ENCODE results near the gene ATP6V0E2.

DNA sequence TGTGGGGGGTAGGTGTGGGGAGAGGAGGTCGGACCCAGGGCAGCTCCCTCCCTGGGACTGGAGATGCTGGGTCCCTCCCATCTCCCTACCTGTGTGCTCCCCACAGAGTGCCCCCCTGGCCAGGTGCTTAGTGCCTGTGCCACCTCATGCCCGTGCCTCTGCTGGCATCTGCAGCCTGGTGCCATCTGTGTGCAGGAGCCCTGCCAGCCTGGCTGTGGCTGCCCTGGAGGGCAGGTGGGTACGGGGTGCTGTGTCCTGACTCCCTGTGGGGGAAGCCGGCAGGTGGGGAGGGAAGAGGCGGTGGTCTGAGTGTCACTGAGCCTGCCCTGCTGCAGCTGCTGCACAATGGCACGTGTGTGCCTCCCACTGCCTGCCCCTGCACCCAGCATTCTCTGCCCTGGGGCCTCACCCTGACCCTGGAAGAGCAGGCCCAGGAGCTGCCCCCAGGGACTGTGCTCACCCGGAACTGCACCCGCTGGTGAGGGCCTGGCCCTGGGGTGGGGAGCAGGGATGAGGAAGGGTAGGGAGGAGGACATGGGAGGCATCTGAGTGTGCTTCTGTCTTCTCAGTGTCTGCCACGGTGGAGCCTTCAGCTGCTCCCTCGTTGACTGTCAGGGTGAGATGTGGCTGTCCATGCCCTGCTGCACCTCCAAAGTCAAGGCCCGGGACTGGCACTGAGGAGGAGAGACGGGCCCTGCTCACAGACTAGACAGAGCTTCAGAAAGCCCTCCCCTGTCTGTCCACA, 47.3 kb upstream of the ATP6V0E2 start:
- TF ChIP-seq, protein P1, sequence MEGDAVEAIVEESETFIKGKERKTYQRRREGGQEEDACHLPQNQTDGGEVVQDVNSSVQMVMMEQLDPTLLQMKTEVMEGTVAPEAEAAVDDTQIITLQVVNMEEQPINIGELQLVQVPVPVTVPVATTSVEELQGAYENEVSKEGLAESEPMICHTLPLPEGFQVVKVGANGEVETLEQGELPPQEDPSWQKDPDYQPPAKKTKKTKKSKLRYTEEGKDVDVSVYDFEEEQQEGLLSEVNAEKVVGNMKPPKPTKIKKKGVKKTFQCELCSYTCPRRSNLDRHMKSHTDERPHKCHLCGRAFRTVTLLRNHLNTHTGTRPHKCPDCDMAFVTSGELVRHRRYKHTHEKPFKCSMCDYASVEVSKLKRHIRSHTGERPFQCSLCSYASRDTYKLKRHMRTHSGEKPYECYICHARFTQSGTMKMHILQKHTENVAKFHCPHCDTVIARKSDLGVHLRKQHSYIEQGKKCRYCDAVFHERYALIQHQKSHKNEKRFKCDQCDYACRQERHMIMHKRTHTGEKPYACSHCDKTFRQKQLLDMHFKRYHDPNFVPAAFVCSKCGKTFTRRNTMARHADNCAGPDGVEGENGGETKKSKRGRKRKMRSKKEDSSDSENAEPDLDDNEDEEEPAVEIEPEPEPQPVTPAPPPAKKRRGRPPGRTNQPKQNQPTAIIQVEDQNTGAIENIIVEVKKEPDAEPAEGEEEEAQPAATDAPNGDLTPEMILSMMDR (IDR thresholded peaks at IDR 0.05) = no peak
- no peak for TF ChIP-seq POLR2A (IDR thresholded peaks at IDR 0.05)
